OCI-LY7 (cell line): Measurements from ENCODE around the gene COLEC12. TPM values are rescaled to one million over a fixed set of nuclear protein-coding genes. Genes with fewer than 3 reads are reported as not detected.

Source experiments
- BruUV-seq: library from RNA; stranded (reverse); fragments of 400-500 nt; replicated peaks from 2 replicates; lab custom pipeline; 2021; lab: Mats Ljungman, UMichigan
- CTCF ChIA-PET: fragments of 300-600 bp; sonication (Branson Sonifier 250); formaldehyde crosslinking; loops from one replicate; lab custom pipeline; 2022; ENCODE audit warnings: antibody characterized with exemption; ENCODE audit not compliant: unreplicated experiment; lab: Charles Lee
- POLR2A ChIA-PET: fragments of 300-600 bp; sonication (Branson Sonifier 250); formaldehyde crosslinking; loops from one replicate; lab custom pipeline; 2022; ENCODE audit warnings: antibody characterized with exemption; lab: Charles Lee
- DNase-seq: peaks from one replicate; pipeline ENCODE4 v3.0.0-alpha.2; 2015; ENCODE audit warnings: low spot score
- H2AFZ ChIP-seq: fragments of 200-600 bp; sonication (generic), shearing (Covaris generic); 2 replicates; pipeline ENCODE4 v1.6.1; 2014; ENCODE audit warnings: mild to moderate bottlenecking, antibody characterized with exemption, low read length, moderate library complexity
- H3K27ac ChIP-seq: fragments of 200-600 bp; sonication (generic); 2 replicates; pipeline ENCODE4 v1.5.1; 2014; ENCODE audit warnings: mixed run types, low read depth, mild to moderate bottlenecking, moderate library complexity, low read length, inconsistent platforms; ENCODE audit not compliant: poor library complexity, severe bottlenecking
- H3K36me3 ChIP-seq: fragments of 200-600 bp; sonication (generic); 2 replicates; pipeline ENCODE4 v1.6.1; 2014; ENCODE audit warnings: mild to moderate bottlenecking, antibody characterized with exemption, low read length, moderate library complexity, mixed read lengths; ENCODE audit not compliant: insufficient read depth
- H3K4me1 ChIP-seq: fragments of 200-600 bp; sonication (generic); 2 replicates; pipeline ENCODE4 v1.5.1; 2014; ENCODE audit warnings: mild to moderate bottlenecking, low read length; ENCODE audit not compliant: insufficient read depth, poor library complexity, severe bottlenecking
- H3K4me2 ChIP-seq: fragments of 200-600 bp; sonication (generic); 2 replicates; pipeline ENCODE4 v1.6.1; 2014; ENCODE audit warnings: mild to moderate bottlenecking, low read length
- H3K4me3 ChIP-seq: fragments of 200-600 bp; sonication (generic); 2 replicates; pipeline ENCODE4 v1.5.1; 2014; ENCODE audit warnings: mild to moderate bottlenecking, low read depth, low read length; ENCODE audit not compliant: poor library complexity, severe bottlenecking
- H3K79me2 ChIP-seq: fragments of 200-600 bp; sonication (generic); 2 replicates; pipeline ENCODE4 v1.6.1; 2016; ENCODE audit warnings: low read depth, mild to moderate bottlenecking, low read length, moderate library complexity, mixed read lengths; ENCODE audit not compliant: insufficient read depth
- H3K9me2 ChIP-seq: fragments of 200-600 bp; sonication (generic); 2 replicates; pipeline ENCODE4 v1.6.1; 2016; ENCODE audit warnings: mild to moderate bottlenecking, low read length, mixed read lengths; ENCODE audit not compliant: insufficient read depth
- H3K9me3 ChIP-seq: fragments of 200-600 bp; sonication (generic); 2 replicates; pipeline ENCODE4 v1.6.1; 2014; ENCODE audit warnings: mild to moderate bottlenecking, mixed run types, low read length, mixed read lengths
- H4K20me1 ChIP-seq: fragments of 200-600 bp; sonication (generic); 2 replicates; pipeline ENCODE4 v1.6.1; 2014; ENCODE audit warnings: mild to moderate bottlenecking, antibody characterized with exemption, low read length, moderate library complexity, mixed read lengths; ENCODE audit not compliant: insufficient read depth
- EZH2phosphoT487 ChIP-seq: fragments of 200-600 bp; sonication (generic); IDR thresholded peaks from 2 replicates; pipeline ENCODE4 v1.6.1; 2018; ENCODE audit warnings: low read depth, borderline replicate concordance, mild to moderate bottlenecking, mixed run types, antibody characterized with exemption, low read length, moderate library complexity, mixed read lengths
- intact Hi-C: fragments of 100-400 bp; cut with micrococcal nuclease; formaldehyde crosslinking; loops from one replicate; pipeline ENCODE4 v1.10.0; 2022; ENCODE audit not compliant: unreplicated experiment
- total RNA-seq, 2 experiments: library from RNA; depleted of rRNA in 1 of 2; stranded (reverse); fragments of >200 nt in 1 of 2; shearing (Covaris generic) in 1 of 2; gene quantifications; 2 replicates each; pipeline ENCODE4 v1.2.3, GENCODE V29; 2014 to 2022
- TF ChIP-seq, protein P1 (sequence below): fragments of 200-600 bp; sonication (generic); conservative IDR thresholded peaks from 2 replicates; pipeline ENCODE4 v1.5.1; 2014; ENCODE audit warnings: mild to moderate bottlenecking, antibody characterized with exemption, low read length, moderate library complexity, mixed read lengths

The COLEC12 gene
- total RNA-seq, 2 experiments from 2014 or later = not detected

DNA sequence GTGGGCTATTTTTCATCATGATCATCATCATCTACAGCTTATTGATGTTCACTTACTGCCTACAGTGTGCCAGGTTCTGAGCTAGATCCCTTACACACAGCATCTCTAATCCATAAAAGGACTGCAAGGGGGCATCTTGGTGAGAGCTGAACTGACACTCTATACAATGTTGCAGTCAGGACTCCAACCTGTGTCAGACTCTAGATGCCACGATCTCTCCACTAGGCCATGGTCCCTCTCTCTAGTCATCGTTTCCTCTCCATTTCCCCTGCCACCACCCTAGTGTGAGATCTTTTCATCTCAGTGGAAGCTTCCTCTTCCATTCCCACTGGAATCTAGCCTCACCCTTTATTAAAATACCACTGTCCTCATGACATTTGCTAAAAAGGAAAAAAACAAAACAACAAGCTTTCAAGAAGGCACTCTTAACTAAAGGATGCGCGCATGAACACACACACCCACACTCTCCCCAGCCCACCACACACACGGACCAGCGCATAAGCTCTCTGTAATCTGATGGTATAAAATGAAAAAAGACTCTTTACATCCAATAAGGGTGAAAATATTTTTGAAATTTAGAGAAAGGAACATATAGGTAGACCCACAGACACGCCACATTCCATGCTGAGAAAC lies 139.3 kb downstream of the COLEC12 start:
- no peak for DNase-seq
- Histone ChIP-seq H3K27ac (no peak overlapping the region), H2AFZ (no peak overlapping the region), H3K4me1 (no peaks in the 10 kb centered on the region), H3K36me3 (no peaks in the 10 kb centered on the region), H3K9me3 (no peaks in the 10 kb centered on the region), H3K9me2 (no peaks in the 10 kb centered on the region), H4K20me1 (no peaks in the 10 kb centered on the region), H3K4me3 (no peak overlapping the region), H3K4me2 (no peak overlapping the region), H3K79me2 (no peaks in the 10 kb centered on the region)
- BruUV-seq = no TSS peak
- ChIA-PET CTCF (no interaction called here), POLR2A (interaction anchor here (0.9 kb wide), 1 partner anchor 13 kb away, joined by 3 read pairs; no protein-coding TSS in a partner anchor)
- TF ChIP-seq, protein P1, sequence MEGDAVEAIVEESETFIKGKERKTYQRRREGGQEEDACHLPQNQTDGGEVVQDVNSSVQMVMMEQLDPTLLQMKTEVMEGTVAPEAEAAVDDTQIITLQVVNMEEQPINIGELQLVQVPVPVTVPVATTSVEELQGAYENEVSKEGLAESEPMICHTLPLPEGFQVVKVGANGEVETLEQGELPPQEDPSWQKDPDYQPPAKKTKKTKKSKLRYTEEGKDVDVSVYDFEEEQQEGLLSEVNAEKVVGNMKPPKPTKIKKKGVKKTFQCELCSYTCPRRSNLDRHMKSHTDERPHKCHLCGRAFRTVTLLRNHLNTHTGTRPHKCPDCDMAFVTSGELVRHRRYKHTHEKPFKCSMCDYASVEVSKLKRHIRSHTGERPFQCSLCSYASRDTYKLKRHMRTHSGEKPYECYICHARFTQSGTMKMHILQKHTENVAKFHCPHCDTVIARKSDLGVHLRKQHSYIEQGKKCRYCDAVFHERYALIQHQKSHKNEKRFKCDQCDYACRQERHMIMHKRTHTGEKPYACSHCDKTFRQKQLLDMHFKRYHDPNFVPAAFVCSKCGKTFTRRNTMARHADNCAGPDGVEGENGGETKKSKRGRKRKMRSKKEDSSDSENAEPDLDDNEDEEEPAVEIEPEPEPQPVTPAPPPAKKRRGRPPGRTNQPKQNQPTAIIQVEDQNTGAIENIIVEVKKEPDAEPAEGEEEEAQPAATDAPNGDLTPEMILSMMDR = no peak
- no peak for TF ChIP-seq EZH2phosphoT487
- intact Hi-C loops = no loop called here

DNA sequence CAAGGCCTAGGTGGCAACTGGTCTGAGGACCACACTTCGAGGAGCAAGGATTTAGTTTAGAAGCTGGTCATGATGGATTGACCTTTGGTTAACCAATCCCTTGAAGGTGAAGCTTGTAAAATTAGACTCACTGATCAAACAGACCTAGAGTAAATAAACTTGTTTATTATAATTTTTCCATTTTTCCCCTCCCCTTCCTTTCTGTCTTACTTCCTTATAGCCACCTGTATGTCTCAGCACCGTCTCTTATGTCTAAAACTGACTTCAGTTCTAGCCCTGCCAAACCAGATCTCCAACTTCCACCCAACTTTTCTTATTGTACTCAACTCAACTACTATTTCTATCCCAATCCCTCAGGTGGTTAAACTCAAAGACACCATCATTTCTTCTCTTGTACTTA lies 139.8 kb downstream of the COLEC12 start:
- Histone ChIP-seq H3K4me3 (no peak overlapping the region), H2AFZ (no peak overlapping the region), H3K79me2 (no peaks in the 10 kb centered on the region), H3K9me3 (no peaks in the 10 kb centered on the region), H3K36me3 (no peaks in the 10 kb centered on the region), H3K9me2 (no peaks in the 10 kb centered on the region), H3K27ac (no peak overlapping the region), H3K4me2 (no peak overlapping the region), H4K20me1 (no peaks in the 10 kb centered on the region), H3K4me1 (no peaks in the 10 kb centered on the region)
- CTCF ChIA-PET = no interaction called here
- POLR2A ChIA-PET = no interaction called here
- no peak for TF ChIP-seq EZH2phosphoT487
- TF ChIP-seq, protein P1 = no peak
- BruUV-seq = no TSS peak
- no peak for DNase-seq
- intact Hi-C loops = no loop called here

DNA sequence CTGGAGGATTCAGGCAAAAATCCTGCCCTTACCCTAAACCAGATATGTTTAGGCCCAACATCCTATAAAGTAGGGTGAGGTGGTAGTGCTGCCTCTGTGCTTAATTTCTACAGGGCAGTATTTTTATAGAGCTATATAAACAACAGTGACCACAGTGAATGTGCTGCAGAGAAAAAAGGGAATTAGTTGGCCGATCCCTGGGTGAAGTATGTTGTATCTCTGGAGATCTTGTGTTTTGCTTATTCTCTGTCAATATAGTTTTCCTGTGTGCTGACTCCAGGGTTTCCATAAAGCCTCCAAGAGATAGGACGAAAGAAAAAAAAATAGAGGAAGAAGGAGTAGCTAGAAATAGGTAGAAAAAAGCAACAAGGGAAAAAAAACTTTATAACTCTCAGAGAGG lies 143.7 kb downstream of the COLEC12 start:
- intact Hi-C loops = no loop called here
- no TSS peak for BruUV-seq
- CTCF ChIA-PET = no interaction called here

More for the DNA sequence above, 143.7 kb downstream of the COLEC12 start:
- H3K27ac ChIP-seq = no peak overlapping the region
- no peaks in the 10 kb centered on the region for H3K4me1 ChIP-seq
- H3K79me2 ChIP-seq = no peaks in the 10 kb centered on the region
- H3K36me3 ChIP-seq = no peaks in the 10 kb centered on the region
- no peak overlapping the region for H2AFZ ChIP-seq
- POLR2A ChIA-PET = interaction anchor here (0.7 to 1.1 kb wide), 2 partner anchors 122 to 262 kb away, joined by 3 to 4 read pairs; no protein-coding TSS in a partner anchor
- no peaks in the 10 kb centered on the region for H4K20me1 ChIP-seq
- DNase-seq = no peak
- no peak for TF ChIP-seq EZH2phosphoT487
- TF ChIP-seq, protein P1 = no peak
- H3K4me3 ChIP-seq = no peak overlapping the region
- H3K9me3 ChIP-seq = no peaks in the 10 kb centered on the region
- no peaks in the 10 kb centered on the region for H3K9me2 ChIP-seq
- H3K4me2 ChIP-seq = no peak overlapping the region
